Measurements from ENCODE around the gene NKAIN4. TPM values are rescaled to one million over a fixed set of nuclear protein-coding genes. Genes with fewer than 3 reads are reported as not detected.

The NKAIN4 gene
- total and polyA plus RNA-seq, 2 experiments from 2014 or later: 12.6 to 13.2 TPM

GRCh38 chr20:63217706-63218105 lies 36.6 kb downstream of the NKAIN4 start (continued):
- TF ChIP-seq ZNF331 (CRISPR knock-in tag; IDR thresholded peaks at IDR 0.05; ENCODE audit: low read depth) (no peak), EZH2 (IDR thresholded peaks at IDR 0.05; ENCODE audit: low read depth, unreplicated experiment) (no peak), EZH2phosphoT487 (IDR thresholded peaks at IDR 0.05; ENCODE audit: unreplicated experiment) (no peak)
- TF ChIP-seq, protein P1, sequence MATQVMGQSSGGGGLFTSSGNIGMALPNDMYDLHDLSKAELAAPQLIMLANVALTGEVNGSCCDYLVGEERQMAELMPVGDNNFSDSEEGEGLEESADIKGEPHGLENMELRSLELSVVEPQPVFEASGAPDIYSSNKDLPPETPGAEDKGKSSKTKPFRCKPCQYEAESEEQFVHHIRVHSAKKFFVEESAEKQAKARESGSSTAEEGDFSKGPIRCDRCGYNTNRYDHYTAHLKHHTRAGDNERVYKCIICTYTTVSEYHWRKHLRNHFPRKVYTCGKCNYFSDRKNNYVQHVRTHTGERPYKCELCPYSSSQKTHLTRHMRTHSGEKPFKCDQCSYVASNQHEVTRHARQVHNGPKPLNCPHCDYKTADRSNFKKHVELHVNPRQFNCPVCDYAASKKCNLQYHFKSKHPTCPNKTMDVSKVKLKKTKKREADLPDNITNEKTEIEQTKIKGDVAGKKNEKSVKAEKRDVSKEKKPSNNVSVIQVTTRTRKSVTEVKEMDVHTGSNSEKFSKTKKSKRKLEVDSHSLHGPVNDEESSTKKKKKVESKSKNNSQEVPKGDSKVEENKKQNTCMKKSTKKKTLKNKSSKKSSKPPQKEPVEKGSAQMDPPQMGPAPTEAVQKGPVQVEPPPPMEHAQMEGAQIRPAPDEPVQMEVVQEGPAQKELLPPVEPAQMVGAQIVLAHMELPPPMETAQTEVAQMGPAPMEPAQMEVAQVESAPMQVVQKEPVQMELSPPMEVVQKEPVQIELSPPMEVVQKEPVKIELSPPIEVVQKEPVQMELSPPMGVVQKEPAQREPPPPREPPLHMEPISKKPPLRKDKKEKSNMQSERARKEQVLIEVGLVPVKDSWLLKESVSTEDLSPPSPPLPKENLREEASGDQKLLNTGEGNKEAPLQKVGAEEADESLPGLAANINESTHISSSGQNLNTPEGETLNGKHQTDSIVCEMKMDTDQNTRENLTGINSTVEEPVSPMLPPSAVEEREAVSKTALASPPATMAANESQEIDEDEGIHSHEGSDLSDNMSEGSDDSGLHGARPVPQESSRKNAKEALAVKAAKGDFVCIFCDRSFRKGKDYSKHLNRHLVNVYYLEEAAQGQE (IDR thresholded peaks at IDR 0.05; ENCODE audit: unreplicated experiment): no peak

DNA sequence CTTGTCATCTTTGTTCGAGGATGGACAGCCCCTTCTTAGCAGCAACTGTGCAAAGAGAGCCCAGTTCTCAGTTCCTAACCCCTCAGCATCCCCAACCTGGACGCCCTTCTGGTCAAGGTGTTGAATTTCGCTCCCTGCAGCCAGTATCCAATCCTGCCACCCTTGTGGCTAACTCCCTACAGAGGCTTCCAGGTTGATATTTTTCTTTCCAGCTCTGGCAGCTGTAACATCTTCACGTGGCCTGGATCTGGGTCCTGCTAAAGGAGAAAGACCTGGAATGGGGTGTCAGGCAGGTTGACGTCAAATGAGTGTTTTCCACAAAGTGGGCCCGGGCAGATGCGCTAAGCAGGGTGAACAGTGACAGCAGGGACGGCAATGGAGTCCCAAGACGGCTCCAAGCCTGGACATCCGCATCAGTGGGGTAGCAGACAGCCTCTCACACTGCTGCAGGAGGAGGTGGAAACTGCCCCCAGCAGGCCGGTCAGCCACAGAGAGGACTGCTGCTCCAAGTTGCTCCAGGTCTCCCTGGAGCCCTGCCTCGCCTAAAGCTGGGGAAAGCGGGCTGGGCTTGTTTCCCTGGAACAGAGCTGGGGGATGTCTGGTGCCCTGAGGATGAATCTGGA lies 37.3 kb downstream of the NKAIN4 start:
- H3K79me2 ChIP-seq (replicated peaks; ENCODE audit: insufficient read depth): peaks cover 37% of the 10 kb centered on the region
- peak overlapping the region; percentile 98 for H3K4me2 ChIP-seq
- peak overlapping the region; percentile 99 for H3K4me3 Mint-ChIP-seq
- no peaks in the 10 kb centered on the region for H3K9me2 ChIP-seq (ENCODE audit: insufficient read depth)
- peak; percentile 57 for DNase-seq (ENCODE audit: low spot score)
- peaks cover 34% of the 10 kb centered on the region for H3K36me3 Mint-ChIP-seq (ENCODE audit: low read depth)
- 0 out of 2 replicates have a peak, but pooled peaks cover 9% of the 10 kb centered on the region for H3F3A ChIP-seq (replicated peaks; ENCODE audit: low read depth)
- peak overlapping the region; percentile 91 for H2AFZ ChIP-seq
- H3K4me3 ChIP-seq: peak overlapping the region; percentile 84
- peaks cover 11% of the 10 kb centered on the region for H3K27me3 Mint-ChIP-seq (ENCODE audit: insufficient read depth, low read depth, poor library complexity)
- no peaks in the 10 kb centered on the region for H3K9me3 Mint-ChIP-seq
- H3K27me3 ChIP-seq (ENCODE audit: insufficient read depth): no peaks in the 10 kb centered on the region
- H4K20me1 ChIP-seq (replicated peaks; ENCODE audit: insufficient read depth): peaks cover 29% of the 10 kb centered on the region
- ATAC-seq: peak; percentile 49
- peaks cover 19% of the 10 kb centered on the region for H3K36me3 ChIP-seq (ENCODE audit: insufficient read depth)
- H3K27ac ChIP-seq (ENCODE audit: low read depth): no peak overlapping the region
- H3K4me1 ChIP-seq (ENCODE audit: insufficient read depth): peaks cover 15% of the 10 kb centered on the region
- peaks cover 25% of the 10 kb centered on the region for H3K4me1 Mint-ChIP-seq
- H3K27ac Mint-ChIP-seq: peak overlapping the region; percentile 85; the same call in 1 of the 2 replicates
- TF ChIP-seq STAT1 (IDR thresholded peaks at IDR 0.05; ENCODE audit: unreplicated experiment) (no peak), ZNF114 (CRISPR knock-in tag; IDR thresholded peaks at IDR 0.05) (no peak), NANOG (IDR thresholded peaks at IDR 0.05; ENCODE audit: borderline replicate concordance) (no peak), ZNF331 (CRISPR knock-in tag; IDR thresholded peaks at IDR 0.05; ENCODE audit: low read depth) (no peak), EZH2phosphoT487 (IDR thresholded peaks at IDR 0.05; ENCODE audit: unreplicated experiment) (no peak), EZH2 (IDR thresholded peaks at IDR 0.05; ENCODE audit: low read depth, unreplicated experiment) (no peak), CTCF (conservative IDR thresholded peaks at IDR 0.05; ENCODE audit: low read depth in 2 of 2) (no peak), JUNB (IDR thresholded peaks at IDR 0.05; ENCODE audit: unreplicated experiment) (no peak), CREB1 (CRISPR knock-in tag; IDR thresholded peaks at IDR 0.05; ENCODE audit: low read depth) (no peak), POLR2AphosphoS5 (IDR thresholded peaks at IDR 0.05; ENCODE audit: low read depth) (no peak)
- TF ChIP-seq, protein P2, sequence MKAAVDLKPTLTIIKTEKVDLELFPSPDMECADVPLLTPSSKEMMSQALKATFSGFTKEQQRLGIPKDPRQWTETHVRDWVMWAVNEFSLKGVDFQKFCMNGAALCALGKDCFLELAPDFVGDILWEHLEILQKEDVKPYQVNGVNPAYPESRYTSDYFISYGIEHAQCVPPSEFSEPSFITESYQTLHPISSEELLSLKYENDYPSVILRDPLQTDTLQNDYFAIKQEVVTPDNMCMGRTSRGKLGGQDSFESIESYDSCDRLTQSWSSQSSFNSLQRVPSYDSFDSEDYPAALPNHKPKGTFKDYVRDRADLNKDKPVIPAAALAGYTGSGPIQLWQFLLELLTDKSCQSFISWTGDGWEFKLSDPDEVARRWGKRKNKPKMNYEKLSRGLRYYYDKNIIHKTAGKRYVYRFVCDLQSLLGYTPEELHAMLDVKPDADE (IDR thresholded peaks at IDR 0.05): no peak
- TF ChIP-seq, protein P1 (IDR thresholded peaks at IDR 0.05; ENCODE audit: unreplicated experiment): no peak
